AG04449 (cell line): ENCODE data around the gene FZD8.
A peak's percentile ranks its signal among the peaks of the same experiment; 100 is the strongest.

ENCODE experiments used
- CTCF ChIA-PET: fragments of 350-600 bp; formaldehyde crosslinking; extraction: SDS; loops from one replicate; lab custom pipeline; 2021; ENCODE audit warnings: antibody characterized with exemption; lab: Yijun Ruan, JAX
- POLR2A ChIA-PET: fragments of 400-600, 350-600 bp; formaldehyde crosslinking; extraction: SDS; loops from one replicate; lab custom pipeline; 2020; ENCODE audit warnings: antibody characterized with exemption, inconsistent platforms; lab: Yijun Ruan, JAX
- DNase-seq: peaks from one replicate; pipeline ENCODE4 v3.0.0-alpha.2; 2010; ENCODE audit warnings: low read depth, low spot score
- H3K4me3 ChIP-seq: 2 replicates; pipeline ENCODE4 v1.5.1; 2011; ENCODE audit warnings: low read depth, mild to moderate bottlenecking, control low read depth, low read length
- CTCF ChIP-seq: IDR thresholded peaks from one replicate; pipeline ENCODE4 v1.5.1; 2011; ENCODE audit warnings: mild to moderate bottlenecking, moderate library complexity, low read length, control low read depth, inconsistent platforms; ENCODE audit not compliant: insufficient read depth; ENCODE audit errors: missing control alignments

Gene FZD8

GRCh38 chr10:35659456-35659855, 17.4 kb upstream of the FZD8 start:
- DNase-seq = no peak
- POLR2A ChIA-PET = no interaction called here
- no peak overlapping the region for H3K4me3 ChIP-seq
- CTCF ChIA-PET = no interaction called here
- no peak for TF ChIP-seq CTCF

DNA sequence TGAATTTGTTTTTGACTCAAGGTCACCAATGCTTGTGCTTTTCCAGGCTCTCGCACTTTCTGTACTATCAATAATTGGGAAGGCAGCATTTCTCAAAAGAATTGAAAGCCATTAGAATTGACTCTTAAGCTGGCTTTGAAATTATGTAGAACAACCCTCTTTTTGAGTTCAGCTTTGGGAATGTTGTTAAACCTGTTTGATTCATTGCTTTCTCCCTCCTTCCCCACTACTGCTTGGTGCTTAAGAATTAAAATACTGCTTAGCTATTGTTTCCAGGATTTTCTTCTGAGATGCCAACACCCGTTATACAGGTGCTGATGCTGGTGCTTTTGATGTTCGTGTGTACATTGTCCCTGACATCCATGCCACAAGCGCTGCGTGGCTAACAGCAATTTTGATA, 15.5 kb upstream of the FZD8 start:
- TF ChIP-seq CTCF = no peak
- DNase-seq = no peak
- CTCF ChIA-PET = no interaction called here
- POLR2A ChIA-PET = no interaction called here
- no peak overlapping the region for H3K4me3 ChIP-seq

DNA sequence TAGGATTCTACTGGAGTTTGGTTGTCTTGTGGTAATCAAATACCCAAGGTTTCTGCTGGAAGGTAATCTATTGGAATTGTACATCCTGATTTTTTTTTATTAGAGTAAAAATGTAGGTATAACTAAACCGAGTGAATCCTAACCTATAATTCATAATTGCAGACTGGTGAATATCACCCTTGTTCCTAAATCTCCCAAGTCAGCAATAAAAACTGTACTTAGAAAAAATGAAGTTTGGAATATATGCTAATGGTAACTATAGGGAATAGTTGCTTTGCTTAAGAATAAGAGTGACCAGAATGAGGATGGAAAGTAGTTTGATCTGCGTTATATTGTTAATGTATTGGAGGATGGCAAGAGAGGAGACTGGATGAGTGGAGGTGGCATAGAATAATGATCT, 10.7 kb upstream of the FZD8 start:
- no peak for TF ChIP-seq CTCF
- POLR2A ChIA-PET = no interaction called here
- DNase-seq = no peak
- H3K4me3 ChIP-seq = no peak overlapping the region
- CTCF ChIA-PET = no interaction called here

GRCh38 chr10:35650894-35651293, 8.8 kb upstream of the FZD8 start:
- no peak for TF ChIP-seq CTCF
- CTCF ChIA-PET = no interaction called here
- H3K4me3 ChIP-seq = no peak overlapping the region
- POLR2A ChIA-PET = no interaction called here
- no peak for DNase-seq

DNA sequence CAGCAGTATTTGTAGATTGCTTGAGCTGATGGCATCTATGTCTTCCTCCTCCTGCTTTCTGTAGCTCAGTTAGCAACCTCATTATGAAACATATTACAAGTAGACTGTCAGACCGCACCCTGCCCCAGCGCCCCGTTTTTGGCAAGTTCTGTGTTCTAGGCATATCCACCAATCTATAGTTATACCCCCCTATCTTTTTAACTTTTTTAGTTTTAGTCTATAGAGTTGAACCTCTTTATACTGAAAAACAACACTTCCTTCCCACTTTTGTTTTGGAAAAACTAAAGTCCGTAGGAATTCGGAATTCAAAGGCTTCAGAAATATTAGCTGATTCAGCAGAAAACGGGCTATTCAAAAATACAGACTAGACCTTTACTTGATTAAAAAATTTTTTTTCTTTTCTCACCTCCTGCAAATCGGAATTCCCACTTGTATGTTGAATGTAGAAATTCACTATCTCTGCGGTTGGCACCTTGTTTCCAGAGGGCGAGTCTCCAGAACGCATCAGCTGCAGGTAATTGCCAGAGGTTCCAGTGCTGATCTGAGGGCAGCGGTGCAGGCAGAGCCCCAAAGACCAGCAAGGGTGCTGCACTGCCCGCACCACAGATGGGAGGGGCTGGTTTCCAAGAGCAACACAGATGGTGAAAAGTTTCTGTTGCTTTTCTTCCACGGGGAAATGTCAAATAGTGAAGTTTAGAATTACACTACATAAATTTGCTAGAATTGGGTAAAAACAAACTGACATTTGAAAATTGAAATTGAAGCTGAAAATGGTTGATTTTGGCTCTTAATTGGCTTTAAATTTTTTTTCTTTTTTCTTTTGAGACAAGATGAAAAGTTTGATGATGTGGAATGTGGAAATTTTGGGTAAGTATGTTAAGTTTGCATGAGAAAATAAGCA, 2.2 kb upstream of the FZD8 start:
- CTCF ChIA-PET = interaction anchor here (1.0 to 2.4 kb wide), 5 partner anchors 9 to 1136 kb away, joined by 3 to 15 read pairs (median 4); no protein-coding TSS in a partner anchor
- H3K4me3 ChIP-seq = peak overlapping the region; percentile 80
- DNase-seq = no peak

More for the DNA sequence above, 2.2 kb upstream of the FZD8 start:
- POLR2A ChIA-PET = no interaction called here
- no peak for TF ChIP-seq CTCF
